HepG2 (cell line): Measurements from ENCODE around the gene RAB3A. TPM values are rescaled to one million over a fixed set of nuclear protein-coding genes. Genes with fewer than 3 reads are reported as not detected.
A peak's percentile ranks its signal among the peaks of the same experiment; 100 is the strongest.

Source experiments
- ATF2 ChIP-seq: sonication (generic); formaldehyde crosslinking; IDR thresholded peaks from 2 replicates; pipeline ENCODE4 v1.4.0; 2020; ENCODE audit warnings: missing genetic modification reagents
- FOXC1 ChIP-seq: sonication (generic); formaldehyde crosslinking; IDR thresholded peaks from 2 replicates; pipeline ENCODE4 v1.8.0; 2022; ENCODE audit warnings: mild to moderate bottlenecking, missing genetic modification reagents, borderline replicate concordance
- FOXM1 ChIP-seq: sonication (generic); formaldehyde crosslinking; IDR thresholded peaks from 2 replicates; pipeline ENCODE4 v1.5.0; 2020; ENCODE audit warnings: missing genetic modification reagents
- HNF4A ChIP-seq: sonication (generic); formaldehyde crosslinking; IDR thresholded peaks from 2 replicates; pipeline ENCODE4 v1.4.0; 2020; ENCODE audit warnings: missing genetic modification reagents
- HNRNPH1 ChIP-seq: fragments of 200-400 bp; formaldehyde crosslinking; optimal IDR thresholded peaks from 2 replicates; pipeline ENCODE3; 2017; ENCODE audit warnings: mild to moderate bottlenecking, low read depth, low read length
- IRX3 ChIP-seq: sonication (generic); formaldehyde crosslinking; IDR thresholded peaks from 2 replicates; pipeline ENCODE4 v1.8.1; 2023; ENCODE audit warnings: mild to moderate bottlenecking, low read depth, missing genetic modification reagents, borderline replicate concordance
- JARID2 ChIP-seq: sonication (generic); formaldehyde crosslinking; IDR thresholded peaks from 2 replicates; pipeline ENCODE4 v1.8.1; 2023; ENCODE audit warnings: missing genetic modification reagents, inconsistent platforms; ENCODE audit not compliant: insufficient replicate concordance
- KDM1A ChIP-seq: IDR thresholded peaks from 2 replicates; pipeline ENCODE4 v1.6.1; 2016; ENCODE audit warnings: missing compliant biosample characterization
- NR3C1 ChIP-seq: sonication (generic); formaldehyde crosslinking; IDR thresholded peaks from 2 replicates; pipeline ENCODE4 v1.4.0; 2020; ENCODE audit warnings: missing genetic modification reagents
- PRMT3 ChIP-seq: sonication (generic); formaldehyde crosslinking; IDR thresholded peaks from 2 replicates; pipeline ENCODE4 v1.8.1; 2022; ENCODE audit warnings: low read depth, mild to moderate bottlenecking, moderate library complexity, missing genetic modification reagents, borderline replicate concordance
- THAP11 ChIP-seq: IDR thresholded peaks from 2 replicates; pipeline ENCODE4 v1.6.1; 2016; ENCODE audit warnings: missing biosample characterization, missing genetic modification reagents
- ZFP41 ChIP-seq: sonication (generic); formaldehyde crosslinking; IDR thresholded peaks from 2 replicates; pipeline ENCODE4 v1.4.0; 2020; ENCODE audit warnings: mild to moderate bottlenecking, missing genetic modification reagents, borderline replicate concordance
- ZMAT3 ChIP-seq: sonication (generic); formaldehyde crosslinking; conservative IDR thresholded peaks from 2 replicates; pipeline ENCODE4 v1.7.0; 2021; ENCODE audit warnings: missing genetic modification reagents
- ZNF30 ChIP-seq: sonication (generic); formaldehyde crosslinking; IDR thresholded peaks from 2 replicates; pipeline ENCODE4 v1.5.0; 2020; ENCODE audit warnings: mild to moderate bottlenecking, missing genetic modification reagents
- ZNF441 ChIP-seq: sonication (generic); formaldehyde crosslinking; IDR thresholded peaks from 2 replicates; pipeline ENCODE4 v1.7.0; 2021; ENCODE audit warnings: missing genetic modification reagents, borderline replicate concordance
- ZNF484 ChIP-seq: sonication (generic); formaldehyde crosslinking; IDR thresholded peaks from 2 replicates; pipeline ENCODE4 v1.5.1; 2020; ENCODE audit warnings: mild to moderate bottlenecking, low read depth, missing genetic modification reagents, borderline replicate concordance
- ZNF597 ChIP-seq: sonication (generic); formaldehyde crosslinking; IDR thresholded peaks from 2 replicates; pipeline ENCODE4 v1.5.0; 2020; ENCODE audit warnings: missing genetic modification reagents
- polyA plus RNA-seq, 8 experiments: library from polyadenylated mRNA; depleted of rRNA in 3 of 8; stranded (reverse) in 7 of 8; unstranded in 1 of 8; fragments of >200 nt; fragmentation: Illumina TruSeq in 4 of 8; extraction: Trizol in 4 of 8; gene quantifications; 2 replicates each; pipeline versions ENCODE4 v1.2.1 to v1.2.3, GENCODE V29; 2011 to 2016; ENCODE audit warnings: low read depth in 4 of 8, missing spikeins in 1 of 8, mixed read lengths in 1 of 8; ENCODE audit not compliant: insufficient read depth in 1 of 8
- total RNA-seq, 5 experiments: library from RNA; depleted of rRNA; stranded (reverse); fragments of >200 nt; fragmentation: Illumina TruSeq; extraction: Trizol; gene quantifications; 2 replicates each; pipeline ENCODE4 v1.2.3, GENCODE V29; 2016; ENCODE audit warnings: low read depth in 1 of 5
- TF ChIP-seq, protein P1 (sequence below): sonication (generic); formaldehyde crosslinking; IDR thresholded peaks from 2 replicates; pipeline ENCODE4 v1.5.0; 2020; ENCODE audit warnings: mild to moderate bottlenecking, missing genetic modification reagents, borderline replicate concordance

RAB3A gene
- total and polyA plus RNA-seq, 2 of the 13 experiments (the other 11 are each of a cell fraction or from before 2014, with no cell fraction given): 0.58 to 0.98 TPM

GRCh38 chr19:18152817-18153555 is 50.9 kb downstream of the RAB3A start, which contains the start of gene PIK3R2 (continued):
- TF ChIP-seq ATF2: no peak
- no peak for TF ChIP-seq THAP11 (CRISPR knock-in tag)
- TF ChIP-seq NR3C1 (CRISPR knock-in tag): no peak
- TF ChIP-seq ZMAT3 (CRISPR knock-in tag): peak; percentile 20; the same call in 1 of the 2 replicates
- TF ChIP-seq ZNF30 (CRISPR knock-in tag): no peak
- TF ChIP-seq IRX3: no peak
- TF ChIP-seq HNRNPH1: no peak
- TF ChIP-seq ZNF441 (CRISPR knock-in tag): peak; percentile 68; the same call in 1 of the 2 replicates
- TF ChIP-seq ZNF597 (CRISPR knock-in tag): no peak
- no peak for TF ChIP-seq KDM1A (CRISPR knock-in tag)
- no peak for TF ChIP-seq JARID2 (CRISPR knock-in tag)
- no peak for TF ChIP-seq FOXM1
- TF ChIP-seq, protein P1, sequence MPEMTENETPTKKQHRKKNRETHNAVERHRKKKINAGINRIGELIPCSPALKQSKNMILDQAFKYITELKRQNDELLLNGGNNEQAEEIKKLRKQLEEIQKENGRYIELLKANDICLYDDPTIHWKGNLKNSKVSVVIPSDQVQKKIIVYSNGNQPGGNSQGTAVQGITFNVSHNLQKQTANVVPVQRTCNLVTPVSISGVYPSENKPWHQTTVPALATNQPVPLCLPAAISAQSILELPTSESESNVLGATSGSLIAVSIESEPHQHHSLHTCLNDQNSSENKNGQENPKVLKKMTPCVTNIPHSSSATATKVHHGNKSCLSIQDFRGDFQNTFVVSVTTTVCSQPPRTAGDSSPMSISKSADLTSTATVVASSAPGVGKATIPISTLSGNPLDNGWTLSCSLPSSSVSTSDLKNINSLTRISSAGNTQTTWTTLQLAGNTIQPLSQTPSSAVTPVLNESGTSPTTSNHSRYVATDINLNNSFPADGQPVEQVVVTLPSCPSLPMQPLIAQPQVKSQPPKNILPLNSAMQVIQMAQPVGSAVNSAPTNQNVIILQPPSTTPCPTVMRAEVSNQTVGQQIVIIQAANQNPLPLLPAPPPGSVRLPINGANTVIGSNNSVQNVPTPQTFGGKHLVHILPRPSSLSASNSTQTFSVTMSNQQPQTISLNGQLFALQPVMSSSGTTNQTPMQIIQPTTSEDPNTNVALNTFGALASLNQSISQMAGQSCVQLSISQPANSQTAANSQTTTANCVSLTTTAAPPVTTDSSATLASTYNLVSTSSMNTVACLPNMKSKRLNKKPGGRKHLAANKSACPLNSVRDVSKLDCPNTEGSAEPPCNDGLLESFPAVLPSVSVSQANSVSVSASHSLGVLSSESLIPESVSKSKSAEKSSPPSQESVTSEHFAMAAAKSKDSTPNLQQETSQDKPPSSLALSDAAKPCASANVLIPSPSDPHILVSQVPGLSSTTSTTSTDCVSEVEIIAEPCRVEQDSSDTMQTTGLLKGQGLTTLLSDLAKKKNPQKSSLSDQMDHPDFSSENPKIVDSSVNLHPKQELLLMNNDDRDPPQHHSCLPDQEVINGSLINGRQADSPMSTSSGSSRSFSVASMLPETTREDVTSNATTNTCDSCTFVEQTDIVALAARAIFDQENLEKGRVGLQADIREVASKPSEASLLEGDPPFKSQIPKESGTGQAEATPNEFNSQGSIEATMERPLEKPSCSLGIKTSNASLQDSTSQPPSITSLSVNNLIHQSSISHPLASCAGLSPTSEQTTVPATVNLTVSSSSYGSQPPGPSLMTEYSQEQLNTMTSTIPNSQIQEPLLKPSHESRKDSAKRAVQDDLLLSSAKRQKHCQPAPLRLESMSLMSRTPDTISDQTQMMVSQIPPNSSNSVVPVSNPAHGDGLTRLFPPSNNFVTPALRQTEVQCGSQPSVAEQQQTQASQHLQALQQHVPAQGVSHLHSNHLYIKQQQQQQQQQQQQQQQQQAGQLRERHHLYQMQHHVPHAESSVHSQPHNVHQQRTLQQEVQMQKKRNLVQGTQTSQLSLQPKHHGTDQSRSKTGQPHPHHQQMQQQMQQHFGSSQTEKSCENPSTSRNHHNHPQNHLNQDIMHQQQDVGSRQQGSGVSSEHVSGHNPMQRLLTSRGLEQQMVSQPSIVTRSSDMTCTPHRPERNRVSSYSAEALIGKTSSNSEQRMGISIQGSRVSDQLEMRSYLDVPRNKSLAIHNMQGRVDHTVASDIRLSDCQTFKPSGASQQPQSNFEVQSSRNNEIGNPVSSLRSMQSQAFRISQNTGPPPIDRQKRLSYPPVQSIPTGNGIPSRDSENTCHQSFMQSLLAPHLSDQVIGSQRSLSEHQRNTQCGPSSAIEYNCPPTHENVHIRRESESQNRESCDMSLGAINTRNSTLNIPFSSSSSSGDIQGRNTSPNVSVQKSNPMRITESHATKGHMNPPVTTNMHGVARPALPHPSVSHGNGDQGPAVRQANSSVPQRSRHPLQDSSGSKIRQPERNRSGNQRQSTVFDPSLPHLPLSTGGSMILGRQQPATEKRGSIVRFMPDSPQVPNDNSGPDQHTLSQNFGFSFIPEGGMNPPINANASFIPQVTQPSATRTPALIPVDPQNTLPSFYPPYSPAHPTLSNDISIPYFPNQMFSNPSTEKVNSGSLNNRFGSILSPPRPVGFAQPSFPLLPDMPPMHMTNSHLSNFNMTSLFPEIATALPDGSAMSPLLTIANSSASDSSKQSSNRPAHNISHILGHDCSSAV (CRISPR knock-in tag): no peak
- no peak; the same call in 1 of the 2 replicates for TF ChIP-seq PRMT3
- TF ChIP-seq HNF4A: no peak
- TF ChIP-seq FOXC1 (CRISPR knock-in tag): no peak
- TF ChIP-seq ZNF484 (CRISPR knock-in tag): no peak
- TF ChIP-seq ZFP41 (CRISPR knock-in tag): no peak
